Measurements from ENCODE around the gene ZFAND4.
"Not testable (repeated sequence)": the region's sequence is repeated elsewhere in the genome, so short reads cannot be mapped to it uniquely, and the experiment has no call there.

The ZFAND4 gene

GRCh38 chr10:45602082-45602730 lies 70.4 kb downstream of the ZFAND4 start:
- H3K27ac Mint-ChIP-seq = no peak overlapping the region
- peaks cover 6% of the 10 kb centered on the region for H3K4me1 Mint-ChIP-seq
- no peak overlapping the region for H3K4me3 Mint-ChIP-seq
- peaks cover 4% of the 10 kb centered on the region for H3K36me3 Mint-ChIP-seq
- peaks cover 5% of the 10 kb centered on the region for H3K27me3 Mint-ChIP-seq
- H3K9me3 Mint-ChIP-seq = no peaks in the 10 kb centered on the region

- not testable (repeated sequence) for H3K27me3 Mint-ChIP-seq, H3K4me3 Mint-ChIP-seq, H3K27ac Mint-ChIP-seq, H3K4me1 Mint-ChIP-seq, H3K36me3 Mint-ChIP-seq, H3K9me3 Mint-ChIP-seq
Observed at GRCh38 chr10:45601254-45601930, 71.2 kb downstream of the ZFAND4 start.

DNA sequence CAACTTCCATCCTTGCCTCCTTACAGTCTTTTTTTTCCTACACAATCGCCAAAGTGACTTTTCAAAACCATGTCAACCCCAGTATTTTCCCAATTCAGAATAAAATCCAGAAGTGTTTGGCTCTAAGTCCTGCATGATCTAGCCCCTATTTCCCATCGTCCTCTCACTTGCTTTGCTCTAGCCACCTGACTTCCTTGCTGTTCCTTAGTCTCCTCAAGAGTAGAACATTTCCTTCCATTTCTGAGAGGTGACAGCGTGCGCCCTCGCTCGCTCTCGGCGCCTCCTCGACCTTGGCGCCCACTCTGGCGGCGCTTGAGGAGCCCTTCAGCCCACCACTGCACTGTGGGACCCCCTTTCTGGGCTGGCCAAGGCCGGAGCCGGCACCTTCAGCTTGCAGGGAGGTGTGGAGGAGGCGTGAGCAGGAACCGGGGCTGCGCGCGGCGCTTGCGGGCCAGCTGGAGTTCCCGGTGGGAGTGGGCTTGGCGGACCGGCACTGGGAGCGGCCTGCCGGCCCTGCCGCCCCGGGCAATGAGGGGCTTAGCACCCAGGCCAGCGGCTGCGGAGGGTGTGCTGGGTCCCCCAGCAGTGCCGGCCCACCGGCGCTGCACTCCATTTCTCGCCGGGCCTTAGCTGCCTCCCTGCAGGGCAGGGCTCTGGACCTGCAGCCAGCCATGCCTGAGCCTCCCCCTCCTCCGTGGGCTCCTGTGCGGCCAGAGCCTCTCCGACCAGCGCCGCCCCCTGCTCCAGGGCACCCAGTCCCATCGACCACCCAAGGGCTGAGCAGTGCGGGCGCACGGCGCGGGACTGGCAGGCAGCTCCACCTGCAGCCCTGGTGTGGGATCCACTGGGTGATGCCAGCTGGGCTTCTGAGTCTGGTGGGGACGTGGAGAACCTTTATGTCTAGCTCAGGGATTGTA lies 72.0 kb downstream of the ZFAND4 start:
- H3K27me3 Mint-ChIP-seq, H3K36me3 Mint-ChIP-seq: not testable (repeated sequence)

GRCh38 chr10:45599646-45600045 lies 72.9 kb downstream of the ZFAND4 start:
- Mint-ChIP-seq H3K4me3 (no peak overlapping the region), H3K4me1 (peaks cover 15% of the 10 kb centered on the region), H3K9me3 (no peaks in the 10 kb centered on the region), H3K36me3 (peaks cover 2% of the 10 kb centered on the region), H3K27ac (no peak overlapping the region), H3K27me3 (peaks cover 5% of the 10 kb centered on the region)

More for the DNA sequence above, 72.0 kb downstream of the ZFAND4 start:
- not testable (repeated sequence) for H3K27ac Mint-ChIP-seq, H3K4me3 Mint-ChIP-seq, H3K9me3 Mint-ChIP-seq, H3K4me1 Mint-ChIP-seq

- Mint-ChIP-seq H3K36me3 (peaks cover 2% of the 10 kb centered on the region), H3K9me3 (no peaks in the 10 kb centered on the region), H3K27ac (no peak overlapping the region), H3K4me1 (peaks cover 16% of the 10 kb centered on the region), H3K4me3 (no peak overlapping the region), H3K27me3 (peaks cover 5% of the 10 kb centered on the region)
Observed at GRCh38 chr10:45599021-45599603, 73.5 kb downstream of the ZFAND4 start.

DNA sequence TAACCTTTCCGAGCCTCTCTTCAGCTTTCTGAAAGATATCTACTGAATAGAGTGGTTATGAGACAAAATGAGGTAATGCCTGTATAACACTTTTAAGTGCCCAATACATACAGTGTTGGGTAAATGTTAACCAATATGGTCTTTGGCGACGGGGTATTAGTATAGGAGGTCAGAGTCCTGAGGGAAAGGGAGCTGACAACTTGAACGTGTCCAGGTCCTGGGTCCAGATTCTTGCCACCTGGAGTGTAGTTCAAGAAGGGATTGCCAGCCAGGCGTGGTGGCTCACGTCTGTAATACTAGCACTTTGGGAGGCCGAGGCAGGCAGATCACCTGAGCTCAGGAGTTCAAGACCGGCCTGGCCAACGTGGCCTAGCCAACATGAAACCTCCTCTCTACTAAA lies 76.0 kb downstream of the ZFAND4 start:
- Mint-ChIP-seq H3K36me3 (peaks cover 2% of the 10 kb centered on the region), H3K4me1 (peaks cover 42% of the 10 kb centered on the region), H3K27ac (no peak overlapping the region), H3K27me3 (peaks cover 5% of the 10 kb centered on the region), H3K4me3 (no peak overlapping the region), H3K9me3 (no peaks in the 10 kb centered on the region)

DNA sequence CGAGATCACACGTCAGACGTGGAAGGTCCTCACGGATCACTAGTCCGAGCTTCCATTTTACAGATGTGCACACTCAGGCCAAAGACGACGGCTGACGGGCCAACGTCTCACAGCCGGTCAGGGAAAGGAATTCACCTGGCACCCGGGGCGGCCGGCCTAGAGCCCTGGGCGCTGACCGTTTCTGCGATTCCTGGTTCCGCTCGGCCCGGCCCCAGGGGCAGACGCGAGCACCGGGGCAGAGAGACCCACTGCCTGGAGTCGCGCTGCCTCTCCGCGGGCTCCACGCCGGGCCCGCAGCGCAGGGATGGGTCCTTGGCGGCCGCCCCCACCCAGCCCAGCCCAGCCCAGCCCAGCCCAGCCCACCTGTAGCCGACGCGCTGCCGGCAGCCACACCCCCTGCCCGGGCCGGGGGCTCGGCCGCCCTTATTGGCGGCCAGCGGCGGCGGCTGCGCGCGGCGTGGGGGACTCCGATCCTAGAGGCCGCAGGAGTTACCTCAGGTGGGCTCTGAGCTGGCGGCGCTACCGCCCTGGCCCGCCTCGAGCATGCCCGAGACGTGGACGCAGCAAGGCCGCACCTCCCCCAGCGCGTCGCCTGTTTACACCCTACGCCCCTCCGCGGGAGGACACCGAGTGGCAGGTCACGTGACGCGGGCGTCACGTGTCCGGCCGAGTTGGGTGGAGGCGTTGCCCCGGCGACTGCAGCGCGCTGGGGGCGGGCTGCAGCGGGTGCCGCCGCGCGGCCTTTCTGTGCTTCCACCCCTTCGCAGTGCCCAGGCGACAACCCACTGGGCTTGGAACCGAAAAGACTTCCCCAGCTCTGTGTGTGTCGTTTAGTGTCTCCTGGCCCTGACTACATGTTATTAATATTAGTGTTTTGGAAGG lies 78.1 kb downstream of the ZFAND4 start:
- H3K4me3 Mint-ChIP-seq = peak overlapping the region; percentile 87
- H3K27ac Mint-ChIP-seq = peak overlapping the region; percentile 82
- H3K4me1 Mint-ChIP-seq = peaks cover 49% of the 10 kb centered on the region
- peaks cover 9% of the 10 kb centered on the region for H3K9me3 Mint-ChIP-seq
- no peaks in the 10 kb centered on the region for H3K27me3 Mint-ChIP-seq
- H3K36me3 Mint-ChIP-seq = peaks cover 10% of the 10 kb centered on the region

DNA sequence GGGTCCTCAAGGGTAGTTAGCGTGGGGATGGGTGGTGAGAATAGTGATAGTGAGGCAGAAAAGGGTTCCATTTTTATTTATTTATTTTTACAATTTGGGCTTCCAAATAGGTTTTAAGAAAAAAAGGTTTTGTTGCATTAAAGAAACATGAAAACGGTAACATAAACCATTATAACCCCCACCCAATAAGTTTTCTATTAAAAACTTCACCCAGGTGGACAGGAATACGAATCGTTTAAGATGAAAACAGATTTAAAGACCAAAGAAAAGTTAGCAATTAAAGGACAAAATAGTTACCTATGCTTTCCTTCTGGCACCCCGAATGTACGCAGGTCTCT lies 78.7 kb downstream of the ZFAND4 start:
- peaks cover 9% of the 10 kb centered on the region for H3K9me3 Mint-ChIP-seq
- H3K4me3 Mint-ChIP-seq = peak overlapping the region; percentile 87
- H3K27me3 Mint-ChIP-seq = no peaks in the 10 kb centered on the region
- H3K27ac Mint-ChIP-seq = peak overlapping the region; percentile 53
- H3K36me3 Mint-ChIP-seq = peaks cover 11% of the 10 kb centered on the region
- peaks cover 49% of the 10 kb centered on the region for H3K4me1 Mint-ChIP-seq

- Mint-ChIP-seq H3K27ac (peak overlapping the region; percentile 91), H3K4me1 (peaks cover 49% of the 10 kb centered on the region), H3K27me3 (no peaks in the 10 kb centered on the region), H3K9me3 (peaks cover 9% of the 10 kb centered on the region), H3K36me3 (peaks cover 11% of the 10 kb centered on the region), H3K4me3 (peak overlapping the region; percentile 87)
Observed at GRCh38 chr10:45592926-45593325, 79.6 kb downstream of the ZFAND4 start.

- Mint-ChIP-seq H3K27me3 (no peaks in the 10 kb centered on the region), H3K27ac (peak overlapping the region; percentile 4), H3K4me3 (peak overlapping the region; percentile 62), H3K4me1 (peaks cover 49% of the 10 kb centered on the region), H3K9me3 (peaks cover 9% of the 10 kb centered on the region), H3K36me3 (peaks cover 12% of the 10 kb centered on the region)
Observed at GRCh38 chr10:45592432-45592831, 80.1 kb downstream of the ZFAND4 start.

- peaks cover 15% of the 10 kb centered on the region for H3K9me3 Mint-ChIP-seq
- H3K36me3 Mint-ChIP-seq = peaks cover 18% of the 10 kb centered on the region
- H3K4me1 Mint-ChIP-seq = peaks cover 49% of the 10 kb centered on the region
- H3K27ac Mint-ChIP-seq = no peak overlapping the region
- peak overlapping the region; percentile 62 for H3K4me3 Mint-ChIP-seq
- H3K27me3 Mint-ChIP-seq = no peaks in the 10 kb centered on the region
Observed at GRCh38 chr10:45591280-45591679, 81.3 kb downstream of the ZFAND4 start.

DNA sequence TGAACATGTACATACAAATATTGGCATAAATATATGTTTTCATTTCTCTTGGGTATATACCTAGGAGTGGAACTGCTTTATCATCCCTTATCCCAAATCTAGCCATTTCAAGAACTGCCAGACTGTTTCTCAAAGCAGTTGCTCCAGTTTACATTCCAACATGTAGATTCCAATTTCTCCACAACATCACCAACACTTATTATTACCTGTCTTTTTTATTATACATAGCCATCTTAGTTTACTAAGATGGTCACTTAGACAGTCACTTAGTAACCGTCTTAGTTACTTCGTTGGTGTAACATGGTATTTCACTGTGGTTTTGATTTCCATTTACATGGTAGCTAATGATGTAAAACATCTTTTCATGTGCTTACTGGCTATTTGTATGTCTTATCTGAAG lies 82.7 kb downstream of the ZFAND4 start:
- no peaks in the 10 kb centered on the region for H3K27me3 Mint-ChIP-seq
- peaks cover 26% of the 10 kb centered on the region for H3K36me3 Mint-ChIP-seq
- H3K4me1 Mint-ChIP-seq = peaks cover 49% of the 10 kb centered on the region
- peaks cover 15% of the 10 kb centered on the region for H3K9me3 Mint-ChIP-seq
- peak overlapping the region; percentile 73 for H3K27ac Mint-ChIP-seq
- H3K4me3 Mint-ChIP-seq = no peak overlapping the region

DNA sequence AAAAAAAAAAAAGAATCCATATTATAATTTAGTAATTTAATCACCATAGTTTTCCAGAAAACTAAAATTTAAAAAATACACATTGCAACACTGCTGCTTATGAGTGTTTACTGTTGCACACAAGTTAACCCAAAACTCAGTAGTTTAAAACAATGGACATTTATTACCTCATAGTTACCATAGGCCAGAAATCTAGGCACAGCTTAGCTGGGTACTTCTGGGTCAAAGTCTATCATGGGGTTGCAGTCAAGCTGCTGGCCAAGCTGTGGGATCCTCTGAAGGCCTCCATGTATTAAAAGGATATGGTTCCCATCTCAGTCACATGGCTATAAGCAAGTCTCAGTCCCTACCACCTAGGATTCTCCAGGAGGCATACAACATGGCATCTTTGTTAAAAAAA lies 83.6 kb downstream of the ZFAND4 start:
- H3K27me3 Mint-ChIP-seq = no peaks in the 10 kb centered on the region
- H3K4me1 Mint-ChIP-seq = peaks cover 46% of the 10 kb centered on the region
- H3K27ac Mint-ChIP-seq = no peak overlapping the region
- no peak overlapping the region for H3K4me3 Mint-ChIP-seq
- peaks cover 28% of the 10 kb centered on the region for H3K36me3 Mint-ChIP-seq
- peaks cover 15% of the 10 kb centered on the region for H3K9me3 Mint-ChIP-seq

DNA sequence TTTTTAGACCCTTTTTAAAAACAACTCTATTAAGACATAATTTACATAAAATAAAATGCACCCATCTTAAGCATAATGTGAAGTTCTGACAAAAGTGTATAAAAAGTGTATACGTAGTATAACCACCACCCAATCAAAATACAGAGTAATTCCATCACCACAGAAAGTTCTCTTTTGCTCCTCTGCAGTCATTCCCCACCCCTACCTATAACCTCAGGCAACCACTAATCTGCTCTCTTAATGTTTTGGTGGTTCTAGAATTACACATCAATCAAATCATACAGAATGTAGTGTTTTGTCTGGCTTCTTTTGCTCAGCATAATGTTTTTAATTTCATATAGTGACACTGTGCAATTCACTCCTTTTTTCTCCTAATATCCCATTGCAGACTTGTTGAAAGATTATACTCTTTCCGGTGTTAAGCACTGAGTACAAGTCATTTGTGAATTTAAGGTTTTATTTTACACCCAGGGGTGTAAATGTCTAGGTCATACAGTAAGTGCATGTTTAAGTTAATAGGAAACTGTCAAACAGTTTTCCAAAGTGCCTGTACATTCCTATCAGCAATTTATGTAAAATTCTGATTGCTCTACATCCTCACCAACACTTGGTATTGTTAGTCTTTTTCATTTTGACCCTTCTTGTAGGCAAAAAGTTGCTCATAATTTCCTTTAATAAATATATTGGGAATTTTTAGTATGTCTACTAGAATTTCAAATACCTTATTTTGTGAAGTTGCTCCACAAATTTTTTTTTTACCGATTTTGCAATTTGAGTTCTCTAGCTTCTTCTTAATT lies 86.3 kb downstream of the ZFAND4 start:
- H3K4me1 Mint-ChIP-seq = peaks cover 38% of the 10 kb centered on the region
- H3K27ac Mint-ChIP-seq = no peak overlapping the region
- H3K4me3 Mint-ChIP-seq = no peak overlapping the region
- H3K36me3 Mint-ChIP-seq = peaks cover 32% of the 10 kb centered on the region
- no peaks in the 10 kb centered on the region for H3K27me3 Mint-ChIP-seq
- H3K9me3 Mint-ChIP-seq = peaks cover 15% of the 10 kb centered on the region

Data from activated naive CD4-positive, alpha-beta T cell treated with anti-CD3 and anti-CD28 coated beads, Interleukin-2, amount 50 U/mL, for 24 hours (primary cell).